Activated naive CD4-positive, alpha-beta T cell treated with anti-CD3 and anti-CD28 coated beads, Interleukin-2, amount 50 U/mL, for 24 hours (primary cell): Measurements from ENCODE around the gene SNAP91.
"Not testable (repeated sequence)": the region's sequence is repeated elsewhere in the genome, so short reads cannot be mapped to it uniquely, and the experiment has no call there.

ENCODE experiments used
- H3K27ac Mint-ChIP-seq: one replicate; pipeline ENCODE4 v1.8.0; 2021; ENCODE audit warnings: mild to moderate bottlenecking, mixed read lengths
- H3K27me3 Mint-ChIP-seq: one replicate; pipeline ENCODE4 v1.8.0; 2021; ENCODE audit warnings: mixed read lengths
- H3K36me3 Mint-ChIP-seq: one replicate; pipeline ENCODE4 v1.8.0; 2021; ENCODE audit warnings: mixed read lengths
- H3K4me1 Mint-ChIP-seq: one replicate; pipeline ENCODE4 v1.8.0; 2021; ENCODE audit warnings: mixed read lengths
- H3K4me3 Mint-ChIP-seq: one replicate; pipeline ENCODE4 v1.8.0; 2021; ENCODE audit warnings: mild to moderate bottlenecking, mixed read lengths
- H3K9me3 Mint-ChIP-seq: one replicate; pipeline ENCODE4 v1.8.0; 2021; ENCODE audit warnings: mixed read lengths

SNAP91 gene

DNA sequence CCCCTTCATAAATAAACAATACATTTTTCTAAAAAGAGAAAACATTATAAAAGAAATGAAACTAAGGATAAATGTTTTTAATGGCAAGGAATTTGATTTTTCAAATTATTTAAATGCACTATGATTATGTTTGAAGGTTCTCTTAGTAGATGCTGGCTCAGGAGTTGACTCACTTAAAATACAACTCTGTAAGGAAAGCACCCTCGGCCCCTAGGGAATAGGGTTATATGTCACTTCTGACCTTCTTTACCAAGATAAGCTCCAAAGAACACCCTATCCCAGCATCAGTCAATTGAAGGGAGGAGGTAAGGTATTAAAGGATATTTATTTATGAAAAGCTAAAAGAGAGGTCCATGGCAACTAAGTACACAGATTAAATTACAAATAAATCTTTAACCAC lies 6.8 kb downstream of the SNAP91 start:
- Mint-ChIP-seq H3K27ac (no peak overlapping the region), H3K27me3 (peaks cover 20% of the 10 kb centered on the region), H3K4me1 (no peaks in the 10 kb centered on the region), H3K9me3 (peaks cover 5% of the 10 kb centered on the region), H3K36me3 (no peaks in the 10 kb centered on the region), H3K4me3 (no peak overlapping the region)

DNA sequence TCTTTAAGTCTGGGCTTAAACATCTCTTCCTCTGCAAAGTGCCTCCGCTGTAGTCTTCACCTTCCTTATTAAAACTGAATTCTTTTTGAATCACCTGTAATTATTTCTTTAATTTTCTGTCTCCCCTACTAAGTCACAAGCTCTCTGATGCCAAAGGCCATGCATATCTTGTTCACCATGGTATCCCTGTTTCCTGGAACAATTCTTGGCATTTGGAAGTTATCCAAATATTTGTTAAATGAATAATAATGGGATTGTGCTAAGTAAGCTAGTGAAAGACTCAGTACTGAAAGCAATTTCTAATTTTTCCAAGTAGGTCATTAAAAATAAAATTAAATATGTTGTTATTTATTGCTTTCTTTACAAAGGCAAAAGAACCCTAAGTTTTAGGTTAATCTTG lies 12.2 kb downstream of the SNAP91 start:
- H3K27me3 Mint-ChIP-seq = peaks cover 6% of the 10 kb centered on the region
- no peaks in the 10 kb centered on the region for H3K4me1 Mint-ChIP-seq
- peaks cover 5% of the 10 kb centered on the region for H3K9me3 Mint-ChIP-seq
- no peaks in the 10 kb centered on the region for H3K36me3 Mint-ChIP-seq
- no peak overlapping the region for H3K4me3 Mint-ChIP-seq
- H3K27ac Mint-ChIP-seq = no peak overlapping the region

DNA sequence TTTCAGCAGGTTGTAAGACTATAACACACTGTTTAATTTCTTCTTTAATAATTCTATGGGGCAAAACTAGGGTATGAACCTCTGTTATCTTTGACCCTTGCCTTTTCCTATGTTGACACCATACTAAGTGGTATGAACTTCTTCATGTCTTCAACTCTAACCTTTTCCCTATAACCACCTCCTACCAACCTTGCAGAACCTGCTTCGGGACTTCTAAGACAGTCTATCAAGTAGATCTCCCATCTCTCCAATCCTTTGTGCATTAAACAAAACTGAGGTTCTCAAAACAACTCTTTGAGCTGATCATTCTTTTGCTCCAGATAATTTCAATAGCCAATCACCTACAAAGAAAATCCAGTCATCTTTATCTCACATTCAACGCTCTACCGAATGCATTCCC lies 23.4 kb downstream of the SNAP91 start:
- Mint-ChIP-seq H3K4me1 (no peaks in the 10 kb centered on the region), H3K4me3 (no peak overlapping the region), H3K27ac (no peak overlapping the region), H3K9me3 (peaks cover 4% of the 10 kb centered on the region), H3K36me3 (no peaks in the 10 kb centered on the region), H3K27me3 (no peaks in the 10 kb centered on the region)

DNA sequence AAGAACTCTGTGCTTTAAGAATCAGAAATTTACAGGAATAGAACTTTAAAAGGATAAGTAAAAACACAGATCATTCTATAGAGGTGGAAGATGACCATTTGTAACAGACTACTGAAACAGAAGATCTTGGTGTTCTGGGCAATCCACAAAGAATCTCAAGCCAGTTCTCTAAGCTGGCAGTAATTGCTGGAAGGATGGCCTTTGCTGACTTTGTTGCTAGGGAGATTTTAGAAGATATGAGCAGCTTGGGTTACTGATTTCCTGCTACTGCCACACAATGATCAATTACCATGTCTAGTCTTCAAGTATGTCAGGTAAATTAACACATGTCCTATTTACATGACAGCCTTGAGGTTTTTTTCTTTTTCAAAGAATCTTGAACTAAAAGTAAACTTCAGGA lies 31.1 kb downstream of the SNAP91 start:
- Mint-ChIP-seq H3K4me1 (no peaks in the 10 kb centered on the region), H3K27ac (no peak overlapping the region), H3K4me3 (no peak overlapping the region), H3K36me3 (no peaks in the 10 kb centered on the region), H3K27me3 (peaks cover 2% of the 10 kb centered on the region), H3K9me3 (no peaks in the 10 kb centered on the region)

DNA sequence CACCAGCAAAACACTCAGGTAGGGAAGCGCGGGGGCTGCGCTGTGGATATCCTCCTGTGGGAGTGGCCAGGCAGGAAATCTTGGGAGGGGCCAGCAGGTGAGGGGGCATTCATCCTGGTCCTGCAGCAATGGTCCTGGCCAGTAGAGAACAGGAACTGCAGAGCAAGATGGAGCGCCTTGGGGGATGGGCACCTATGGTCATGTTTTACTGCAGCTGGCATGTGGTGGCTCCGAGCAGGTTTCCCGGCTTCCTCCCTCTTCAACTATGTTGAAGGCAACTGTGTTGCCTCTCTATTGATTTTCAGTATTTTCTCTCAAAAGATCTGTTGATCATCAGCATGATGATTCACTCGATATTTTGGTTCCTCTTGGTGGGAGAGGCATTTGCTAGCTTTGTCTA lies 70.9 kb downstream of the SNAP91 start:
- no peaks in the 10 kb centered on the region for H3K9me3 Mint-ChIP-seq

DNA sequence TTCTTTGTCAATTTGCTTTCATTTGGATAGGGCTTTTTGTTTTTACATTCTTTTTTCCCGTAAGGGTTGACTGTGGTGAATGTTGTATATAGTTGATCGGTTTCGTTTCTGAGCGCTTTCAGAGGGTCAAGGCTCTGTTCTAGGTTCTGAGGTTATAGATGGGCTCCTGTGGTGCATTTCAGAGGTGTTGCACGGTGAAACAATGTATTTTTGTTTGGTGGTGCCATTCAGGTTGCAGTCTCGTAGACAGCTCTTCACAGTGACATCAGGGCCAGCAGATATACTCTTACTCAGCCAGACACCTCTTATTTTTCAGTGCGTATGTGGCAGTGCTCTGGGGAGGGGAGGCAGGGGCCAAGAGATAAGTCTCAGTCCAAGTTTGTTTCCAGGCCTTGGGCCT lies 72.1 kb downstream of the SNAP91 start:
- H3K36me3 Mint-ChIP-seq = no peaks in the 10 kb centered on the region
- no peaks in the 10 kb centered on the region for H3K4me1 Mint-ChIP-seq
- H3K27ac Mint-ChIP-seq = no peak overlapping the region
- H3K4me3 Mint-ChIP-seq = no peak overlapping the region
- H3K9me3 Mint-ChIP-seq = no peaks in the 10 kb centered on the region
- H3K27me3 Mint-ChIP-seq = no peaks in the 10 kb centered on the region

More for the DNA sequence above, 70.9 kb downstream of the SNAP91 start:
- no peak overlapping the region for H3K27ac Mint-ChIP-seq
- no peaks in the 10 kb centered on the region for H3K36me3 Mint-ChIP-seq
- no peaks in the 10 kb centered on the region for H3K27me3 Mint-ChIP-seq
- H3K4me1 Mint-ChIP-seq = no peaks in the 10 kb centered on the region
- no peak overlapping the region for H3K4me3 Mint-ChIP-seq

DNA sequence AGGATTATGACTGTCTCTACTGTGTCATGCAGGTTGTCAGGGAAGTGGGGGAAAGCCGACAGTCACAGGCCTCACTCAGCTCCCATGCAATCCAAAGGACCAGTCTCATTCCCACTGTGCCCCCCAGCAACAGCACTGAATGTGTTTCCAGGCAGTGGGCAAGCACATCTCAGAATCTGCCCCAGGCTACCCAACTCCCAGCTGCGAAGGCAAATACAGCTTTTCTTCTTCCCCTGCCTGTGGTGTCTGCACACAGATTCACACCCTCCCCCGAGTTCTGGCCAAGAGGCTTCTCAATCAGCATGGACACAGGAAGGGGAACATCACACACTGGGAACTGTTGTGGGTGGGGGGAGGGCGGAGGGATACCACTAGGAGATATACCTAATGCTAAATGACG lies 75.3 kb downstream of the SNAP91 start:
- Mint-ChIP-seq H3K4me1 (no peaks in the 10 kb centered on the region), H3K36me3 (no peaks in the 10 kb centered on the region), H3K9me3 (peaks cover 5% of the 10 kb centered on the region), H3K27me3 (no peaks in the 10 kb centered on the region), H3K4me3 (no peak overlapping the region), H3K27ac (no peak overlapping the region)

DNA sequence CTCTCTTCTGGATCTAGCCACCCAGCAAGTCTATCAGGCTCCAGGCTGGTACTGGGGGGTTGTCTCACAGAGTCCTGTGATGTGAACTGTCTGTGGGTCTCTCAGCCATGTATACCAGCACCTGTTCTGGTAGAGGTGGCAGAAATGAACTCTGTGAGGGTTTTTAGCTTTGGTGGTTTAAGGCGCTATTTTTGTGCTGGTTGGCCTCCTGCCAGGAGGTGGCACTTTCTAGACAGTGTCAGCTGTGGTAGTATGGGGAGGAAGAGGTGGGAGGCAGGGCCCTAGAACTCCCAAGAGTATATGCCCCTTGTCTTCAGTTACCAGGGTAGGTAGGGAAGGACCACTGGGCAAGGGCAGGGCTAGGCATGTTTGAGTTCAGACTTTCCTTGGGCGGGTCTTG lies 75.8 kb downstream of the SNAP91 start:
- H3K27ac Mint-ChIP-seq = no peak overlapping the region
- no peak overlapping the region for H3K4me3 Mint-ChIP-seq
- peaks cover 5% of the 10 kb centered on the region for H3K9me3 Mint-ChIP-seq
- no peaks in the 10 kb centered on the region for H3K36me3 Mint-ChIP-seq
- no peaks in the 10 kb centered on the region for H3K4me1 Mint-ChIP-seq
- H3K27me3 Mint-ChIP-seq = no peaks in the 10 kb centered on the region

DNA sequence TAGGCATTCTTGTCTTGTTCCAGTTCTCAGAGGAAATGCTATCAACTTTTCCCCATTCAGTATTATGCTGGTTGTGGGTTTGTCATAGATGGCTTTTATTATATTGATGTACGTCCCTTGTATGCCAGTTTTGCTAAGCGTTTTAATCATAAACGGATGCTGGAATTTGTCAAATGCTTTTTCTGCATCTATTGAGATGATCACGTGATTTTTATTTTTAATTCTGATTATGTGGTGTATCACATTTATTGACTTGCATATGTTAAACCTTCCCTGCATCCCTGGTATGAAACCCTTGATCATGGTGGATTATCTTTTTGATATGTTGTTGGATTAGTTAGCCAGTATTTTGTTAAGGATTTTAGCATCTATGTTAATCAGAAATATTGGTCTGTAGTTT lies 79.0 kb downstream of the SNAP91 start:
- not testable (repeated sequence) for H3K4me3 Mint-ChIP-seq, H3K27me3 Mint-ChIP-seq, H3K4me1 Mint-ChIP-seq, H3K9me3 Mint-ChIP-seq, H3K27ac Mint-ChIP-seq, H3K36me3 Mint-ChIP-seq

DNA sequence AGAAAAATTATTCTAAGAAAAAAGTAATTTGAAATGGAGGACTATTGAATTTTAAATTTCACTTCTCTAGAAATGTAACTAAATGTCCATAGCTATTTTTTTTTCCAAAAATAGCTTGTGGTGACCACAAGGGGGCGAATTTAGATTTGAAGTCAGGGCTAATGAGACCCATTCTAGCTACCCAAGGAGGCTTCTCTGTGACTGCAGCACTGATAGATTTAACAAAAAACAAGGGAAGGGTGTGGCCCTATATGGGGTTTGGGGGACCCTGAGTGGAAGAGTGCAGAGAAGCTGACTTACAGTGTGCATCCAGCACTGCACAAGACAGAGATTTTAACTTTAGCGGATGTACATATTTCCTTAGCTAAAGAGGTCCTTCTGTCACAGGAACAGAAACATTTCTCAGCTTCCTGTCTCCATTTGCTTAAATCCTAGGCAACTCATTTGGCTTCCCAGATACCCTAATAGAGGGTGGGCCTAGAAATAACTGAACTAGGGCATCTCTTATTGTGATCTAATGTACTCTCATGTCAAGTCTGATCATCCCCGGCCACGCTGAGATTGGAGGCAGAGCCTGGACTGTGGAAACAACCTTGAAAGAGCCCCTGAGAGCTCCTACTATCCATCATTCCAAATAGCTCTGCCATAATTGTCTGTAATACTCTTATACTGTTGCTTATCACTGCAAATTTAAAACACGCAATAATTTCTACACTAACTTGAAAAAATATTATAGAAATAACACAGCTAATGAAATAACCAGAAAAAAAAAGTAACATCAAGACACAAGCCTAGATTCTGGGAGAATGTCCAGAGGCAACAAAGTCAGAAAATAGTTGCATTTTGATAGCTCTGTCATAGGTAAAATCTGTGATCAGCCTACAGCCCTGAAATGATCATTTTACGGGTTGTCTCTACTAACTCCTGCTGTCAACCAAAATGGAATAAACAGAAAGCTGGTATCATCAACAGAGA lies 93.6 kb downstream of the SNAP91 start:
- Mint-ChIP-seq H3K9me3 (no peaks in the 10 kb centered on the region), H3K27ac (no peak overlapping the region), H3K4me3 (no peak overlapping the region), H3K4me1 (no peaks in the 10 kb centered on the region), H3K27me3 (peaks cover 3% of the 10 kb centered on the region), H3K36me3 (no peaks in the 10 kb centered on the region)

DNA sequence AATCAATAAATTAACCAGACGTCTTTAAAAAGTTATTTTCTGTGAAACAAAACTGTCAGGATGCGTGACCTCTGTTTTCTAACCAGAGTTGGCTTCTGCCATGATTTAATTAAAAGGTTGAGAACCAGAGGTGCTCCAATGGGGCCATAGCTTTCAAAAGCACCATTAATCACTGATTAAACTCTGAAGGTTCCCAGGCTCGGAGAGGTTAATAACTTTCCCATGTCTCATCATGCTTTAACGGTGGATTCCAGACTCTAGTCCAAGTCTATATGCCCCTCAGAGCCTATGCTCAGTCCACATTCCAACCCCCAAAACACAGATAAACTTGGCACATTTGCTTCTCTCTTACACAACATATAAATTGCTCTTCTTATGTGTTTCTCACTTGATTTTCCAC lies 95.5 kb downstream of the SNAP91 start:
- H3K9me3 Mint-ChIP-seq = no peaks in the 10 kb centered on the region
- H3K27me3 Mint-ChIP-seq = peaks cover 5% of the 10 kb centered on the region
- H3K36me3 Mint-ChIP-seq = no peaks in the 10 kb centered on the region
- H3K4me1 Mint-ChIP-seq = no peaks in the 10 kb centered on the region
- H3K27ac Mint-ChIP-seq = no peak overlapping the region
- no peak overlapping the region for H3K4me3 Mint-ChIP-seq

DNA sequence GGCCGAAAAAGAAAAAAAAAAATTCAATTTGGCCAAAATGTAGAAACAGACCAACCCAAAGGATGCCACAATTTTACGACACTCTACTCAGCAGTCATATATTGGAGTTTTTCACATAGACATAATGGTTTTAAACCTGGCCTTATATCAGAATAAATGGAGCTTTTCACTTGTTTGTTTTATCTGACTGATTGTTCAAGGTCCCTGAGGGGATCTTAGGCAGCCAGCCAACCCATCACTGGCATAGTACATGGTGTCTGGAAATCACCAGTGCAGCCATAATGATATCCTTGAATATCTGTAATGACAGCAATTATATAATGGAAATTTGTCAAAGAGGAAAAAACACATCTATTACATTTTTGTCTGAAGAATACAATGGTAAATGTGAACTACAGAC lies 99.7 kb downstream of the SNAP91 start:
- Mint-ChIP-seq H3K9me3 (no peaks in the 10 kb centered on the region), H3K4me3 (no peak overlapping the region), H3K4me1 (no peaks in the 10 kb centered on the region), H3K27ac (no peak overlapping the region), H3K36me3 (no peaks in the 10 kb centered on the region), H3K27me3 (peaks cover 5% of the 10 kb centered on the region)

DNA sequence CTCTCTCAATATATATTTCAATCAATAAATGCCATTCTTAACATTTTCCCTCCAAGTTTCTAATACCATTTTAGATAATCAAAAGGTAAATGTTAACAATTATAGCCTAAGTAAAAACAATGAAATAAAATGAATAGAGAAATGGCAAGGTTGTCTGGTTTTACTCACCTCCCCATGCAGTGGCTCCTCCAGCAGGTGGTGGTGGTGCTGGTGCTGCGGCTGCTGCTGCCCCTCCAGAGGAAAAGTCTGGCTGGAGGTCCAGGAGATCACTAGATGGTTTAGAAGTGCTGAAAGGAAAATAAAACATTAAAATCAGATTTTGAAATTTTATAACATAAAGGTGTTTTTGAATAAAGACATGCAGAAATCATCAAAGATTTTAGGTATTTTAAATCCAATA lies 103.4 kb downstream of the SNAP91 start:
- no peaks in the 10 kb centered on the region for H3K36me3 Mint-ChIP-seq
- H3K9me3 Mint-ChIP-seq = no peaks in the 10 kb centered on the region
- H3K4me3 Mint-ChIP-seq = no peak overlapping the region
- no peak overlapping the region for H3K27ac Mint-ChIP-seq
- H3K4me1 Mint-ChIP-seq = no peaks in the 10 kb centered on the region
- peaks cover 4% of the 10 kb centered on the region for H3K27me3 Mint-ChIP-seq

DNA sequence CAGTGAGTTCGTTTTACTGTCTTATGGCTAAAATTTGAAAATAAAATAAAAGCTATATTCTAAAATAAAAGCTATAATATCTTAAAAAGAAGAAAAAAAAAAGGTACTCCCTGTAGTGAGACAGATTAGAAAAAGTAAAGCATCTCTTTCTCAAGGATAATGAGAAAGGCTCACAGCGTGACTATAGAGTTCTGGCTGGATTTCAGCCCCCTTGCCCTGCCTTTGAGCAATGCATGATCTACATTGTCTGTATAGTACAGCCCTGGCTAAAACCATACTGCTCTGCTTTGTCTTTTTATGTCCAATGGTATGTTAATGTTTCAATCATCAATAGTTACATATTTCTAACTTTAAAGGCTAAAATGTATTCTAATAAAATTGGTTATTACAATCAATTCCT lies 105.3 kb downstream of the SNAP91 start:
- Mint-ChIP-seq H3K9me3 (no peaks in the 10 kb centered on the region), H3K27me3 (no peaks in the 10 kb centered on the region), H3K4me3 (no peak overlapping the region), H3K36me3 (no peaks in the 10 kb centered on the region), H3K27ac (no peak overlapping the region), H3K4me1 (no peaks in the 10 kb centered on the region)

DNA sequence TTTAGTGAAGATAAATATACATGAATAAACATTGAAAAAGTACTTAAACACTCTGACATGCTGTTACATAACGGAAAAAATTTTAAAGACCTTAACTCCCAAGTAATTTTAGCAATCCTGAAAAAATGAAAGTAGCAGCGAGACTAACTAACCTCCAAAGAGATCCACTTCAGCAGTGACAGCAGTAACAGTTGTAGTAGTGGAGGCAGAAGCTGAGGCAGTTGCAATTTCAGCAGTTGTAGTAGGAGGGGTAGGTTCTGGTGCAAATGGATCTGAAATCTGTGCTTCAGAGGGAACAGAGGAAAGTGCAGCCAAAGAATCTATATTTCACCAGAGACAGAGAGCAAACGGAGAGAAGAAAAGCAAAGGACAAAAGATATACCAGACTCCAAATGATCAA lies 107.8 kb downstream of the SNAP91 start:
- H3K4me3 Mint-ChIP-seq = no peak overlapping the region
- no peak overlapping the region for H3K27ac Mint-ChIP-seq
- no peaks in the 10 kb centered on the region for H3K9me3 Mint-ChIP-seq
- H3K27me3 Mint-ChIP-seq = no peaks in the 10 kb centered on the region
- H3K4me1 Mint-ChIP-seq = no peaks in the 10 kb centered on the region
- no peaks in the 10 kb centered on the region for H3K36me3 Mint-ChIP-seq

DNA sequence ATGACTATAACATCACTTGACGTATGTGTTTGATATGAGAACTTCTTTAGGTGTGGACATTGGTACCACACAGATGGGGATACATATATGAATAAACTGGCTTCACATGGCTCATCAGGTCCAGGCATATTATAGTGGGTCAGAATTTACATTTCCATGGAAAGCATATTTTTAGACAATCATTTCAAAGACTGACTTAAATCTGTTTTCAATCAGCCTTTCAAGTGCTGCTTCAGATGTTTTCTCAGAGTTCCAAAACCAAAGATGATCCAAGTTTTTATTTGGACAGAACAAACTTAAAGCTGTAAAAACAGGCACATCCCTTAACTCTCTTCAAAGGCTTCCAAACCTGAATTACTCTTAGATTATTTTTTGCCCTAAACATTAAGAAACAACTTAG lies 108.4 kb downstream of the SNAP91 start:
- Mint-ChIP-seq H3K4me3 (no peak overlapping the region), H3K27me3 (no peaks in the 10 kb centered on the region), H3K4me1 (no peaks in the 10 kb centered on the region), H3K9me3 (no peaks in the 10 kb centered on the region), H3K36me3 (no peaks in the 10 kb centered on the region), H3K27ac (no peak overlapping the region)

DNA sequence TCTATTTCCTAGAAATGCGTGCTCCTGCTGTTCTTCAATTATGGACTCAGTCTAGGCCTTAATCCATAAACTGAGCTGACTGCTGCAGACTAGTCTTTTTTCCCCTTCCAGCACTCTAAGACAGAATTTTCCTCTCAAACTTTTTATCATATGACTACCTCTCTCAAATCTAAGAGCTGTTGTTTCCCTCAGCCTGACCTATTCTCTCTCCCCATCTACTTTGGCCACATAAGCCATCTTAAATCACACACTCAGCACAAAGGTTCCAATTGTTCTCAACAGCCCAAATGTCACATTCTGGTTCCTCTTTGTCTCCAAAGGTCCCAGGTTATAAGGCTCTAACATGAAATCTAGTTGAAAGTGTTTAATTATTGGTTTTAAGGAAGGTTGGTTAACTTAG lies 111.4 kb downstream of the SNAP91 start:
- H3K4me1 Mint-ChIP-seq = no peaks in the 10 kb centered on the region
- H3K27me3 Mint-ChIP-seq = no peaks in the 10 kb centered on the region
- no peaks in the 10 kb centered on the region for H3K9me3 Mint-ChIP-seq
- H3K36me3 Mint-ChIP-seq = no peaks in the 10 kb centered on the region
- H3K4me3 Mint-ChIP-seq = no peak overlapping the region
- H3K27ac Mint-ChIP-seq = no peak overlapping the region
